ENCODE data around the gene ADAM12. TPM values are rescaled to one million over a fixed set of nuclear protein-coding genes. Genes with fewer than 3 reads are reported as not detected.

ADAM12 gene
- total and polyA plus RNA-seq, 10 donors, result 0.51 to 7.0 (median 1.0) TPM

GRCh38 chr10:126143117-126143516 lies 245.2 kb downstream of the ADAM12 start:
- DNase-seq, result no peak
- no peaks in the 10 kb centered on the region for H3K4me1 ChIP-seq
- H3K9me3 ChIP-seq, result peaks cover 0 to 3% (median 0%) of the 10 kb centered on the region in 8 donors
- H3K4me3 ChIP-seq, result no peak overlapping the region
- intact Hi-C loops (cut with DNase I; ENCODE audit: low total_unique reads), result no loop called here
- no peaks in the 10 kb centered on the region for H3K36me3 ChIP-seq
- H3K27me3 ChIP-seq (replicated peaks in 1 of 7), result peaks cover 0 to 4% (median 0%) of the 10 kb centered on the region in 7 donors
- H3K27ac ChIP-seq, result no peak overlapping the region
- WGBS, 5 donors, result 91 to 100% (median 98%) methylated on average over 2 of the region's 2 CpGs
- TF ChIP-seq POLR2AphosphoS5 (IDR thresholded peaks at IDR 0.05) (no peak), POLR2A (IDR thresholded peaks at IDR 0.05) (no peak), CTCF (IDR thresholded peaks at IDR 0.05 in 8 of 11, conservative IDR thresholded peaks at IDR 0.05 in 3 of 11) (no peak)

- intact Hi-C loops (cut with DNase I; ENCODE audit: low total_unique reads), result no loop called here
- WGBS, 5 donors, result 73 to 88% (median 84%) methylated on average over 4 of the region's 4 CpGs
- Histone ChIP-seq H3K4me3 (no peak overlapping the region), H3K9me3 (peaks cover 0 to 7% (median 0%) of the 10 kb centered on the region in 8 donors), H3K4me1 (peaks cover 0 to 11% (median 7%) of the 10 kb centered on the region in 6 donors), H3K36me3 (no peaks in the 10 kb centered on the region), H3K27me3 (replicated peaks in 1 of 7) (peaks cover 0 to 4% (median 0%) of the 10 kb centered on the region in 7 donors), H3K27ac (no peak overlapping the region)
- DNase-seq, result no peak
- TF ChIP-seq POLR2AphosphoS5 (IDR thresholded peaks at IDR 0.05), result no peak
- TF ChIP-seq CTCF (IDR thresholded peaks at IDR 0.05 in 8 of 11, conservative IDR thresholded peaks at IDR 0.05 in 3 of 11), result no peak
- no peak for TF ChIP-seq POLR2A (IDR thresholded peaks at IDR 0.05)
These were observed 247.5 kb downstream of the ADAM12 start for GRCh38 chr10:126140746-126141273.

- Histone ChIP-seq H3K27ac (no peak overlapping the region), H3K4me3 (no peak overlapping the region), H3K9me3 (peaks cover 0 to 7% (median 0%) of the 10 kb centered on the region in 8 donors), H3K27me3 (replicated peaks in 1 of 7) (peaks cover 0 to 4% (median 0%) of the 10 kb centered on the region in 7 donors), H3K4me1 (peaks cover 0 to 27% (median 13%) of the 10 kb centered on the region in 6 donors), H3K36me3 (no peaks in the 10 kb centered on the region)
- no peak for DNase-seq
- TF ChIP-seq POLR2A (IDR thresholded peaks at IDR 0.05) (no peak), POLR2AphosphoS5 (IDR thresholded peaks at IDR 0.05) (no peak), CTCF (IDR thresholded peaks at IDR 0.05 in 8 of 11, conservative IDR thresholded peaks at IDR 0.05 in 3 of 11) (no peak)
- intact Hi-C loops (cut with DNase I; ENCODE audit: low total_unique reads), result no loop called here
- 66 to 89% (median 82%) methylated on average over 4 of the region's 4 CpGs for WGBS, 5 donors
These were observed 250.6 kb downstream of the ADAM12 start for GRCh38 chr10:126137562-126138221.

- Histone ChIP-seq H3K27ac (peak overlapping the region in 2 of 8 donors; percentile 31 to 35), H3K27me3 (replicated peaks in 1 of 7) (peaks cover 0 to 3% (median 0%) of the 10 kb centered on the region in 7 donors), H3K4me1 (peaks cover 0 to 27% (median 13%) of the 10 kb centered on the region in 6 donors), H3K4me3 (no peak overlapping the region), H3K36me3 (no peaks in the 10 kb centered on the region), H3K9me3 (peaks cover 0 to 7% (median 0%) of the 10 kb centered on the region in 8 donors)
- TF ChIP-seq POLR2AphosphoS5 (IDR thresholded peaks at IDR 0.05) (no peak), CTCF (IDR thresholded peaks at IDR 0.05 in 8 of 11, conservative IDR thresholded peaks at IDR 0.05 in 3 of 11) (no peak), POLR2A (IDR thresholded peaks at IDR 0.05) (no peak)
- WGBS, 5 donors, result 21 to 40% (median 21%) methylated on average over 8 of the region's 8 CpGs
- no peak for DNase-seq
- intact Hi-C loops (cut with DNase I; ENCODE audit: low total_unique reads), result no loop called here
These were observed 252.2 kb downstream of the ADAM12 start for GRCh38 chr10:126135941-126136595.

All from spleen (tissue), 11 donors.